Liver (tissue), 9 donors: ENCODE data around the gene NIM1K. TPM values are rescaled to one million over a fixed set of nuclear protein-coding genes. Genes with fewer than 3 reads are reported as not detected.

ENCODE experiments used
- DNase-seq: peaks from one replicate; pipeline ENCODE4 v3.0.0-alpha.2; 2017; ENCODE audit warnings: low spot score
- H3K27ac ChIP-seq, 2 donors: one replicate each; pipeline ENCODE4 v1.7.0; 2013; ENCODE audit warnings: inconsistent platforms in 2 of 2, low read length in 2 of 2, control low read depth in 1 of 2, low read depth in 1 of 2, mild to moderate bottlenecking in 1 of 2
- H3K27me3 ChIP-seq, 4 donors: one replicate each; pipeline versions ENCODE4 v1.6.1 to v1.7.0; 2013; ENCODE audit warnings: low read length in 3 of 4, inconsistent platforms in 1 of 4, mild to moderate bottlenecking in 1 of 4, moderate library complexity in 1 of 4; ENCODE audit not compliant: control insufficient read depth in 4 of 4, insufficient read depth in 4 of 4
- H3K36me3 ChIP-seq, 4 donors: one replicate each; pipeline versions ENCODE4 v1.6.1 to v1.7.0; 2013; ENCODE audit warnings: low read length in 3 of 4, mild to moderate bottlenecking in 3 of 4, low read depth in 1 of 4, moderate library complexity in 1 of 4; ENCODE audit not compliant: control insufficient read depth in 4 of 4, insufficient read depth in 3 of 4
- H3K4me1 ChIP-seq, 4 donors: one replicate each; pipeline versions ENCODE4 v1.6.1 to v1.7.0; 2013; ENCODE audit warnings: low read length in 3 of 4, mild to moderate bottlenecking in 3 of 4, moderate library complexity in 1 of 4; ENCODE audit not compliant: control insufficient read depth in 4 of 4, insufficient read depth in 4 of 4
- H3K4me3 ChIP-seq, 3 donors: one replicate each; pipeline versions ENCODE4 v1.6.1 to v1.7.0; 2013; ENCODE audit warnings: low read length in 3 of 3, control low read depth in 1 of 3, low read depth in 1 of 3, mild to moderate bottlenecking in 1 of 3
- H3K9ac ChIP-seq, 2 donors: one replicate each; pipeline ENCODE4 v1.7.0; 2013; ENCODE audit warnings: low read length in 2 of 2, mild to moderate bottlenecking in 2 of 2, moderate library complexity in 2 of 2, control low read depth in 1 of 2, low read depth in 1 of 2
- H3K9me3 ChIP-seq, 4 donors: one replicate each; pipeline versions ENCODE4 v1.6.1 to v1.7.0; 2013; ENCODE audit warnings: low read length in 3 of 4; ENCODE audit not compliant: control insufficient read depth in 4 of 4
- EGR1 ChIP-seq, 2 donors: IDR thresholded peaks; 2 replicates each; pipeline ENCODE4 v1.6.1; 2016 to 2018; ENCODE audit warnings: antibody characterized with exemption in 2 of 2, low read depth in 2 of 2
- FOXA1 ChIP-seq: IDR thresholded peaks from 2 replicates; pipeline ENCODE4 v1.6.1; 2016; ENCODE audit warnings: antibody characterized with exemption
- GABPA ChIP-seq, 2 donors: IDR thresholded peaks in 1 of 2; conservative IDR thresholded peaks in 1 of 2; 2 replicates each; pipeline ENCODE4 v1.6.1; 2016; ENCODE audit warnings: antibody characterized with exemption in 2 of 2, mild to moderate bottlenecking in 1 of 2, moderate library complexity in 1 of 2
- HNF4A ChIP-seq, 2 donors: conservative IDR thresholded peaks; 2 replicates each; pipeline ENCODE4 v1.6.1; 2016; ENCODE audit warnings: antibody characterized with exemption in 2 of 2, mild to moderate bottlenecking in 2 of 2
- HNF4G ChIP-seq: IDR thresholded peaks from 2 replicates; pipeline ENCODE4 v1.6.1; 2016; ENCODE audit warnings: antibody characterized with exemption
- JUND ChIP-seq, 2 donors: IDR thresholded peaks; 2 replicates each; pipeline ENCODE4 v1.6.1; 2016; ENCODE audit warnings: antibody characterized with exemption in 2 of 2
- MAX ChIP-seq: IDR thresholded peaks from 2 replicates; pipeline ENCODE4 v1.6.1; 2016; ENCODE audit warnings: antibody characterized with exemption
- RAD21 ChIP-seq, 2 donors: IDR thresholded peaks; 2 replicates each; pipeline ENCODE4 v1.6.1; 2016; ENCODE audit warnings: antibody characterized with exemption in 2 of 2, mild to moderate bottlenecking in 2 of 2
- REST ChIP-seq: IDR thresholded peaks from 2 replicates; pipeline ENCODE4 v1.6.1; 2016; ENCODE audit warnings: antibody characterized with exemption, mild to moderate bottlenecking
- RXRA ChIP-seq, 2 donors: IDR thresholded peaks; 2 replicates each; pipeline ENCODE4 v1.6.1; 2017 to 2018; ENCODE audit warnings: antibody characterized with exemption in 2 of 2, mild to moderate bottlenecking in 1 of 2
- YY1 ChIP-seq: IDR thresholded peaks from 2 replicates; pipeline ENCODE4 v1.6.1; 2016; ENCODE audit warnings: antibody characterized with exemption, mild to moderate bottlenecking
- WGBS: extraction: QIAGEN DNeasy Blood & Tissue Kit; methylation state at CpG from one replicate; pipeline ENCODE4 v1.1.7; 2013; 5-methylcytosine and 5-hydroxymethylcytosine counted together
- polyA plus RNA-seq, 2 donors: library from polyadenylated mRNA; stranded (reverse) in 1 of 2; unstranded in 1 of 2; fragments of 200-250 nt in 1 of 2; fragments of >200 nt in 1 of 2; fragmentation: Nextera tagmentation in 1 of 2; extraction: Ambion mirVana in 1 of 2; gene quantifications; one replicate each; pipeline versions ENCODE4 v1.2.1 to v1.2.3, GENCODE V29; 2013 to 2015
- total RNA-seq, 2 donors: library from RNA; depleted of rRNA; stranded (reverse); fragments of >200 nt; gene quantifications; one replicate each; pipeline ENCODE4 v1.2.3, GENCODE V29; 2014
- TF ChIP-seq, protein P1 (sequence below): IDR thresholded peaks from 2 replicates; pipeline ENCODE4 v1.6.1; 2016; ENCODE audit warnings: antibody characterized with exemption
- TF ChIP-seq, protein P2 (sequence below): IDR thresholded peaks from 2 replicates; pipeline ENCODE4 v1.6.1; 2016; ENCODE audit warnings: antibody characterized with exemption
- donor health status: healthy.
- donor health status: healthy.
- donor health status: healthy.
- donor health status: healthy.
- donor health status: healthy.

NIM1K gene
- total and polyA plus RNA-seq, 4 donors, result 0.07 to 0.15 TPM; not detected in 2

- no peaks in the 10 kb centered on the region for H3K9me3 ChIP-seq
- H3K36me3 ChIP-seq, result no peaks in the 10 kb centered on the region
- 9% methylated on average over 12 of the region's 12 CpGs for WGBS
- H3K9ac ChIP-seq, result no peak overlapping the region
- TF ChIP-seq GABPA (IDR thresholded peaks at IDR 0.05 in 1 of 2, conservative IDR thresholded peaks at IDR 0.05 in 1 of 2) (no peak), FOXA1 (no peak), JUND (IDR thresholded peaks at IDR 0.05) (no peak), EGR1 (IDR thresholded peaks at IDR 0.05; ENCODE audit: low read depth in 2 of 2) (no peak)
- TF ChIP-seq, protein P1, sequence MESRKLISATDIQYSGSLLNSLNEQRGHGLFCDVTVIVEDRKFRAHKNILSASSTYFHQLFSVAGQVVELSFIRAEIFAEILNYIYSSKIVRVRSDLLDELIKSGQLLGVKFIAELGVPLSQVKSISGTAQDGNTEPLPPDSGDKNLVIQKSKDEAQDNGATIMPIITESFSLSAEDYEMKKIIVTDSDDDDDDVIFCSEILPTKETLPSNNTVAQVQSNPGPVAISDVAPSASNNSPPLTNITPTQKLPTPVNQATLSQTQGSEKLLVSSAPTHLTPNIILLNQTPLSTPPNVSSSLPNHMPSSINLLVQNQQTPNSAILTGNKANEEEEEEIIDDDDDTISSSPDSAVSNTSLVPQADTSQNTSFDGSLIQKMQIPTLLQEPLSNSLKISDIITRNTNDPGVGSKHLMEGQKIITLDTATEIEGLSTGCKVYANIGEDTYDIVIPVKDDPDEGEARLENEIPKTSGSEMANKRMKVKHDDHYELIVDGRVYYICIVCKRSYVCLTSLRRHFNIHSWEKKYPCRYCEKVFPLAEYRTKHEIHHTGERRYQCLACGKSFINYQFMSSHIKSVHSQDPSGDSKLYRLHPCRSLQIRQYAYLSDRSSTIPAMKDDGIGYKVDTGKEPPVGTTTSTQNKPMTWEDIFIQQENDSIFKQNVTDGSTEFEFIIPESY, result no peak
- peak overlapping the region in 1 of 3 donors; percentile 46 for H3K4me3 ChIP-seq
- DNase-seq, result no peak
- H3K4me1 ChIP-seq, result peaks cover 10 to 20% (median 18%) of the 10 kb centered on the region in 4 donors
- H3K27ac ChIP-seq, result no peak overlapping the region
- peaks cover 0 to 4% (median 2%) of the 10 kb centered on the region in 4 donors for H3K27me3 ChIP-seq
These were observed 1.3 kb downstream of the NIM1K start for GRCh38 chr5:43193181-43193893.

- no peak overlapping the region for H3K27ac ChIP-seq
- no peak overlapping the region for H3K9ac ChIP-seq
- no peaks in the 10 kb centered on the region for H3K9me3 ChIP-seq
- peaks cover 0 to 4% (median 2%) of the 10 kb centered on the region in 4 donors for H3K27me3 ChIP-seq
- 51% methylated on average over 6 of the region's 6 CpGs for WGBS
- no peak overlapping the region for H3K4me3 ChIP-seq
- peaks cover 10 to 20% (median 18%) of the 10 kb centered on the region in 4 donors for H3K4me1 ChIP-seq
- H3K36me3 ChIP-seq, result no peaks in the 10 kb centered on the region
- TF ChIP-seq REST (no peak), RXRA (IDR thresholded peaks at IDR 0.05) (no peak), EGR1 (IDR thresholded peaks at IDR 0.05; ENCODE audit: low read depth in 2 of 2) (no peak), FOXA1 (no peak), HNF4G (no peak), MAX (no peak), HNF4A (conservative IDR thresholded peaks at IDR 0.05) (no peak), YY1 (no peak), RAD21 (IDR thresholded peaks at IDR 0.05) (no peak)
- TF ChIP-seq, protein P2, sequence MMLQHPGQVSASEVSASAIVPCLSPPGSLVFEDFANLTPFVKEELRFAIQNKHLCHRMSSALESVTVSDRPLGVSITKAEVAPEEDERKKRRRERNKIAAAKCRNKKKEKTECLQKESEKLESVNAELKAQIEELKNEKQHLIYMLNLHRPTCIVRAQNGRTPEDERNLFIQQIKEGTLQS, result no peak
- DNase-seq, result no peak
These were observed 1.9 kb downstream of the NIM1K start for GRCh38 chr5:43193894-43194265.
